Neural cell (in vitro differentiated cells): ENCODE measurements around the gene TMEM184B. TPM values are rescaled to one million over a fixed set of nuclear protein-coding genes. Genes with fewer than 3 reads are reported as not detected.

Experiments used
- H2AFZ ChIP-seq: fragments of 200-600, 300-800 bp; sonication (generic), shearing (Covaris generic); 2 replicates; pipeline ENCODE4 v1.6.0; 2014; ENCODE audit warnings: low read depth, mild to moderate bottlenecking, antibody characterized with exemption, low read length, moderate library complexity
- H3F3A ChIP-seq: fragments of 200-600 bp; shearing (Covaris generic); 2 replicates; pipeline ENCODE4 v1.6.1; 2016; ENCODE audit warnings: mild to moderate bottlenecking, moderate library complexity, mixed read lengths, antibody characterized with exemption, low read length; ENCODE audit not compliant: insufficient read depth, poor library complexity, severe bottlenecking
- H3K27ac ChIP-seq: fragments of 200-600, 300-800 bp; sonication (generic), shearing (Covaris generic); 2 replicates; pipeline ENCODE4 v1.5.1; 2014; ENCODE audit warnings: mild to moderate bottlenecking, low read length, moderate library complexity
- H3K27me3 ChIP-seq: fragments of 300-800, 200-600 bp; sonication (generic), shearing (Covaris generic); 2 replicates; pipeline ENCODE4 v1.6.0; 2014; ENCODE audit warnings: mild to moderate bottlenecking, low read depth, low read length, moderate library complexity; ENCODE audit not compliant: insufficient read depth
- H3K36me3 ChIP-seq: fragments of 300-800, 200-600 bp; sonication (generic), shearing (Covaris generic); 2 replicates; pipeline ENCODE4 v1.5.1; 2014; ENCODE audit warnings: mild to moderate bottlenecking, antibody characterized with exemption, low read length, moderate library complexity; ENCODE audit not compliant: insufficient read depth
- H3K4me2 ChIP-seq: fragments of 300-800, 200-600 bp; sonication (generic), shearing (Covaris generic); 2 replicates; pipeline ENCODE4 v1.6.0; 2014; ENCODE audit warnings: mild to moderate bottlenecking, low read length
- H3K4me3 ChIP-seq: fragments of 300-800, 200-600 bp; sonication (generic), shearing (Covaris generic); 2 replicates; pipeline ENCODE4 v1.5.1; 2014; ENCODE audit warnings: mild to moderate bottlenecking, low read length, moderate library complexity
- H3K79me2 ChIP-seq: fragments of 200-600 bp; shearing (Covaris generic); replicated peaks from 2 replicates; pipeline ENCODE4 v1.6.0; 2014; ENCODE audit warnings: mild to moderate bottlenecking, low read length, moderate library complexity; ENCODE audit not compliant: insufficient read depth
- H3K9ac ChIP-seq: fragments of 300-800, 200-600 bp; sonication (generic), shearing (Covaris generic); 2 replicates; pipeline ENCODE4 v1.6.1; 2016; ENCODE audit warnings: mild to moderate bottlenecking, low read length, mixed read lengths
- H3K9me2 ChIP-seq: fragments of 200-600 bp; shearing (Covaris generic); 2 replicates; pipeline ENCODE4 v1.6.1; 2016; ENCODE audit warnings: mild to moderate bottlenecking, low read length, mixed read lengths; ENCODE audit not compliant: insufficient read depth
- H3K9me3 ChIP-seq: fragments of 200-600, 300-800 bp; sonication (generic), shearing (Covaris generic); 2 replicates; pipeline ENCODE4 v1.6.1; 2016; ENCODE audit warnings: mild to moderate bottlenecking, mixed run types, low read length, moderate library complexity, mixed read lengths
- H4K20me1 ChIP-seq: fragments of 200-600 bp; shearing (Covaris generic); 2 replicates; pipeline ENCODE4 v1.6.1; 2016; ENCODE audit warnings: mild to moderate bottlenecking, mixed run types; ENCODE audit not compliant: insufficient read depth
- EP300 ChIP-seq: fragments of 450-650 bp; conservative IDR thresholded peaks from 2 replicates; pipeline ENCODE4 v1.6.1; 2014; ENCODE audit warnings: antibody characterized with exemption, mild to moderate bottlenecking, moderate library complexity; ENCODE audit not compliant: poor library complexity, severe bottlenecking
- EZH2 ChIP-seq: fragments of 200-600, 300-800 bp; shearing (Covaris generic), sonication (generic); IDR thresholded peaks from 2 replicates; pipeline ENCODE4 v1.6.1; 2014; ENCODE audit warnings: antibody characterized with exemption, low read length, borderline replicate concordance, mild to moderate bottlenecking; ENCODE audit not compliant: insufficient read depth, poor library complexity, severe bottlenecking
- MXI1 ChIP-seq: fragments of 450-650 bp; conservative IDR thresholded peaks from 2 replicates; pipeline ENCODE4 v1.6.1; 2014; ENCODE audit warnings: antibody characterized with exemption, mild to moderate bottlenecking; ENCODE audit not compliant: poor library complexity, severe bottlenecking
- POLR2AphosphoS5 ChIP-seq: IDR thresholded peaks from 2 replicates; pipeline ENCODE4 v1.6.1; 2012
- RAD21 ChIP-seq: fragments of 450-650 bp; conservative IDR thresholded peaks from 2 replicates; pipeline ENCODE4 v1.6.1; 2014; ENCODE audit warnings: antibody characterized with exemption, mild to moderate bottlenecking, moderate library complexity
- SMC3 ChIP-seq: fragments of 450-650 bp; conservative IDR thresholded peaks from 2 replicates; pipeline ENCODE4 v1.6.1; 2014; ENCODE audit warnings: antibody characterized with exemption, mild to moderate bottlenecking, moderate library complexity; ENCODE audit not compliant: poor library complexity
- TAF1 ChIP-seq: IDR thresholded peaks from 2 replicates; pipeline ENCODE4 v1.6.1; 2012; ENCODE audit warnings: low read depth
- polyA plus RNA-seq: library from polyadenylated mRNA; depleted of rRNA; stranded (reverse); fragments of >200 nt; gene quantifications from 2 replicates; pipeline ENCODE4 v1.2.3, GENCODE V29; 2014
- TF ChIP-seq, protein P1 (sequence below): fragments of 450-650 bp; IDR thresholded peaks from 2 replicates; pipeline ENCODE4 v1.5.1; 2014; ENCODE audit warnings: antibody characterized with exemption, mild to moderate bottlenecking, moderate library complexity; ENCODE audit not compliant: poor library complexity, severe bottlenecking
- TF ChIP-seq, protein P2 (sequence below): IDR thresholded peaks from 2 replicates; pipeline ENCODE4 v1.6.1; 2012; ENCODE audit warnings: borderline replicate concordance

Gene TMEM184B
- polyA plus RNA-seq, 1 donor from 2014 or later: 19.7 TPM

DNA sequence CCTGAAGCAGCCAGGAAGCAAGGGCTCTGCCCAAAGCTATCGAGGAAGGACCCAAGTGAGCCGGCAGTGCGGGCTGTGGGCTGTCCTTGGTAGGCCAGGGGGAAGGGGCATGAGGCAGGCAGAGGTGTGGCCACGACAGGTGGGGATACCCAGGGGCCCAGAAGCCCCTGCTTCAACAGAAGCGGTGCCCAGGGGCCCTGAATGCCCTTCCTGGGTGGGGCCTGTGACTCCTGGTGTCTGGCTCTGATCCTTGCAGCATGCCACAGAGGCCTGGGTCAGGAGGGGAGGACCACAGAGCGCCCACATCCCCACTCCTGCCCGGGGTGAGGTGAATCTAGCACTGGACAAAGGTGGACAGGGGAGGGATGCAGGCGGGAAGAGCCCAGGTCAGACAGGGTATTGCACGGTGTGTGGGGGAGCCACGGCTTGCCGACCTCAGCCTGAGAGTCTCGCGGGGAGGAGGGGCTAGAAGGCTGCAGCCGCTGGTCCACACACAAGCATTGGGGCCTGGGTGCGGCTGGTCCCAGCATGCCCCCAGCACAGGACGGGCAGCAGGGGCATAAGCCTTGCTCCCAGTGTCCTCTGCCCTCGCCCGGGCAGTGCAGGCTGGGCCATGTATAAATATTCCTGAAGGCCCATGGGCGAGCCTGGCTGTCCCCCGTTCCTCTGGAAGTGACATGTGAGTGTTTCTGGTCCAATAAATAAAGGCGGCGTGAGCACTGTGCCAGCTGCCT, 52.0 kb downstream of the TMEM184B start:
- Histone ChIP-seq H2AFZ (no peak overlapping the region), H3K9me2 (no peaks in the 10 kb centered on the region), H3K36me3 (no peaks in the 10 kb centered on the region), H3K9ac (no peak overlapping the region), H3K9me3 (no peaks in the 10 kb centered on the region), H4K20me1 (no peaks in the 10 kb centered on the region), H3F3A (no peaks in the 10 kb centered on the region), H3K79me2 (no peaks in the 10 kb centered on the region), H3K4me2 (no peak overlapping the region), H3K27ac (no peak overlapping the region), H3K27me3 (no peaks in the 10 kb centered on the region), H3K4me3 (no peak overlapping the region)
- TF ChIP-seq SMC3 (no peak), EP300 (no peak), POLR2AphosphoS5 (no peak), TAF1 (no peak), RAD21 (no peak), EZH2 (no peak), MXI1 (no peak)
- TF ChIP-seq, protein P1, sequence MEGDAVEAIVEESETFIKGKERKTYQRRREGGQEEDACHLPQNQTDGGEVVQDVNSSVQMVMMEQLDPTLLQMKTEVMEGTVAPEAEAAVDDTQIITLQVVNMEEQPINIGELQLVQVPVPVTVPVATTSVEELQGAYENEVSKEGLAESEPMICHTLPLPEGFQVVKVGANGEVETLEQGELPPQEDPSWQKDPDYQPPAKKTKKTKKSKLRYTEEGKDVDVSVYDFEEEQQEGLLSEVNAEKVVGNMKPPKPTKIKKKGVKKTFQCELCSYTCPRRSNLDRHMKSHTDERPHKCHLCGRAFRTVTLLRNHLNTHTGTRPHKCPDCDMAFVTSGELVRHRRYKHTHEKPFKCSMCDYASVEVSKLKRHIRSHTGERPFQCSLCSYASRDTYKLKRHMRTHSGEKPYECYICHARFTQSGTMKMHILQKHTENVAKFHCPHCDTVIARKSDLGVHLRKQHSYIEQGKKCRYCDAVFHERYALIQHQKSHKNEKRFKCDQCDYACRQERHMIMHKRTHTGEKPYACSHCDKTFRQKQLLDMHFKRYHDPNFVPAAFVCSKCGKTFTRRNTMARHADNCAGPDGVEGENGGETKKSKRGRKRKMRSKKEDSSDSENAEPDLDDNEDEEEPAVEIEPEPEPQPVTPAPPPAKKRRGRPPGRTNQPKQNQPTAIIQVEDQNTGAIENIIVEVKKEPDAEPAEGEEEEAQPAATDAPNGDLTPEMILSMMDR: no peak
- TF ChIP-seq, protein P2, sequence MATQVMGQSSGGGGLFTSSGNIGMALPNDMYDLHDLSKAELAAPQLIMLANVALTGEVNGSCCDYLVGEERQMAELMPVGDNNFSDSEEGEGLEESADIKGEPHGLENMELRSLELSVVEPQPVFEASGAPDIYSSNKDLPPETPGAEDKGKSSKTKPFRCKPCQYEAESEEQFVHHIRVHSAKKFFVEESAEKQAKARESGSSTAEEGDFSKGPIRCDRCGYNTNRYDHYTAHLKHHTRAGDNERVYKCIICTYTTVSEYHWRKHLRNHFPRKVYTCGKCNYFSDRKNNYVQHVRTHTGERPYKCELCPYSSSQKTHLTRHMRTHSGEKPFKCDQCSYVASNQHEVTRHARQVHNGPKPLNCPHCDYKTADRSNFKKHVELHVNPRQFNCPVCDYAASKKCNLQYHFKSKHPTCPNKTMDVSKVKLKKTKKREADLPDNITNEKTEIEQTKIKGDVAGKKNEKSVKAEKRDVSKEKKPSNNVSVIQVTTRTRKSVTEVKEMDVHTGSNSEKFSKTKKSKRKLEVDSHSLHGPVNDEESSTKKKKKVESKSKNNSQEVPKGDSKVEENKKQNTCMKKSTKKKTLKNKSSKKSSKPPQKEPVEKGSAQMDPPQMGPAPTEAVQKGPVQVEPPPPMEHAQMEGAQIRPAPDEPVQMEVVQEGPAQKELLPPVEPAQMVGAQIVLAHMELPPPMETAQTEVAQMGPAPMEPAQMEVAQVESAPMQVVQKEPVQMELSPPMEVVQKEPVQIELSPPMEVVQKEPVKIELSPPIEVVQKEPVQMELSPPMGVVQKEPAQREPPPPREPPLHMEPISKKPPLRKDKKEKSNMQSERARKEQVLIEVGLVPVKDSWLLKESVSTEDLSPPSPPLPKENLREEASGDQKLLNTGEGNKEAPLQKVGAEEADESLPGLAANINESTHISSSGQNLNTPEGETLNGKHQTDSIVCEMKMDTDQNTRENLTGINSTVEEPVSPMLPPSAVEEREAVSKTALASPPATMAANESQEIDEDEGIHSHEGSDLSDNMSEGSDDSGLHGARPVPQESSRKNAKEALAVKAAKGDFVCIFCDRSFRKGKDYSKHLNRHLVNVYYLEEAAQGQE: no peak

DNA sequence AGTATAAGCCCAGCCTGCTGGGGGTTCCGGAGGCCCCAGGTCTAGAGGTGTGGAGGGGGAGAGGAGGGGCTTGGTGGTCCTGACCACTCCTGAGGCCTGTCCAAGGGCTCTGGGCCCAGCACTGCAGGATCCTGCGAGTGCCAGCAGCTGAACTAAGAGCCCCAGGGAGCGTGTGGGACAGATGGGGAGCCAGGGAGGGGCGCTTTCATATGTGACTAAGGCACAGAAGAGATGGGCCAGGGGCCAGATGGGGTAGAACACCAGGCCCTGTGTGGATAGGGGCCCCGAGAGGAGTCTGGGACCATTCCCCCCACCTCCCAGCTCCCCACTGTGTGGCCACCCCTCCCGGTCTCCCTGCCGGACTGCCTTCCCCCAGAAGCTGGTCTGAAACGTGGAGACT, 52.6 kb downstream of the TMEM184B start:
- no peak for TF ChIP-seq SMC3
- no peak for TF ChIP-seq EZH2
- TF ChIP-seq MXI1: no peak
- TF ChIP-seq RAD21: no peak
- TF ChIP-seq EP300: no peak
- TF ChIP-seq TAF1: no peak
- no peak for TF ChIP-seq POLR2AphosphoS5
- TF ChIP-seq, protein P2: no peak
- TF ChIP-seq, protein P1: no peak

More for the DNA sequence above, 52.6 kb downstream of the TMEM184B start:
- H3K27ac ChIP-seq: no peak overlapping the region
- no peak overlapping the region for H3K4me3 ChIP-seq
- no peak overlapping the region for H2AFZ ChIP-seq
- H3K9me2 ChIP-seq: no peaks in the 10 kb centered on the region
- no peaks in the 10 kb centered on the region for H3K27me3 ChIP-seq
- no peaks in the 10 kb centered on the region for H3K79me2 ChIP-seq
- no peaks in the 10 kb centered on the region for H3F3A ChIP-seq
- H3K9ac ChIP-seq: no peak overlapping the region
- no peaks in the 10 kb centered on the region for H4K20me1 ChIP-seq
- no peaks in the 10 kb centered on the region for H3K9me3 ChIP-seq
- no peaks in the 10 kb centered on the region for H3K36me3 ChIP-seq
- no peak overlapping the region for H3K4me2 ChIP-seq
